GM19328 (cell line): ENCODE data around the gene PRKCH.

ENCODE experiments used
- ATAC-seq: cut with Tn5 transposase; IDR thresholded peaks from one replicate; pipeline ENCODE4 v1.9.1; 2021; ENCODE audit warnings: mild to moderate bottlenecking, moderate library complexity; ENCODE audit not compliant: unreplicated experiment

PRKCH gene

GRCh38 chr14:61484826-61485584 lies 163.6 kb downstream of the PRKCH start:
- ATAC-seq, result no peak

GRCh38 chr14:61485661-61486060 lies 164.3 kb downstream of the PRKCH start:
- no peak for ATAC-seq

GRCh38 chr14:61486930-61487495 lies 165.6 kb downstream of the PRKCH start:
- ATAC-seq, result no peak

- no peak for ATAC-seq
Observed at GRCh38 chr14:61488417-61489401, 167.3 kb downstream of the PRKCH start.

- ATAC-seq, result no peak
Observed at GRCh38 chr14:61489512-61489911, 168.1 kb downstream of the PRKCH start.

GRCh38 chr14:61489932-61490331 lies 168.6 kb downstream of the PRKCH start:
- ATAC-seq, result no peak

- ATAC-seq, result no peak
Observed at GRCh38 chr14:61491224-61491623, 169.8 kb downstream of the PRKCH start.

GRCh38 chr14:61491876-61492434 lies 170.6 kb downstream of the PRKCH start:
- no peak for ATAC-seq

GRCh38 chr14:61492474-61492873 lies 171.1 kb downstream of the PRKCH start:
- no peak for ATAC-seq

- no peak for ATAC-seq
Observed at GRCh38 chr14:61493239-61493638, 171.9 kb downstream of the PRKCH start.

- ATAC-seq, result no peak
Observed at GRCh38 chr14:61494018-61494417, 172.6 kb downstream of the PRKCH start.

GRCh38 chr14:61495809-61496208 lies 174.4 kb downstream of the PRKCH start:
- ATAC-seq, result no peak

- no peak for ATAC-seq
Observed at GRCh38 chr14:61498303-61498702, 176.9 kb downstream of the PRKCH start.

- ATAC-seq, result no peak
Observed at GRCh38 chr14:61498811-61499210, 177.4 kb downstream of the PRKCH start.

- ATAC-seq, result no peak
Observed at GRCh38 chr14:61499991-61500390, 178.6 kb downstream of the PRKCH start.

GRCh38 chr14:61501714-61502458 lies 180.5 kb downstream of the PRKCH start:
- ATAC-seq, result no peak

- ATAC-seq, result no peak
Observed at GRCh38 chr14:61502459-61503093, 181.2 kb downstream of the PRKCH start.

- ATAC-seq, result peak; percentile 79
Observed at GRCh38 chr14:61503167-61503801, 181.9 kb downstream of the PRKCH start.

- no peak for ATAC-seq
Observed at GRCh38 chr14:61504901-61505300, 183.5 kb downstream of the PRKCH start.
